ENCODE measurements around the gene HACD3.
"Not testable (repeated sequence)": the region's sequence is repeated elsewhere in the genome, so short reads cannot be mapped to it uniquely, and the experiment has no call there.

The HACD3 gene

GRCh38 chr15:65595960-65596359 lies 65.7 kb downstream of the HACD3 start:
- Histone ChIP-seq H2AFZ (ENCODE audit: low read length, unreplicated experiment) (no peak overlapping the region), H3K4me1 (ENCODE audit: control insufficient read depth, insufficient read depth, low read length, unreplicated experiment) (no peaks in the 10 kb centered on the region), H3K4me3 (ENCODE audit: low read depth, low read length) (no peak overlapping the region), H3K79me2 (ENCODE audit: control insufficient read depth, insufficient read depth, low read length, unreplicated experiment) (no peaks in the 10 kb centered on the region), H3K27ac (ENCODE audit: low read depth, low read length) (no peak overlapping the region), H3K27me3 (ENCODE audit: insufficient read depth, low read length) (no peaks in the 10 kb centered on the region), H3K36me3 (ENCODE audit: insufficient read depth, low read length) (peaks cover 47% of the 10 kb centered on the region)

DNA sequence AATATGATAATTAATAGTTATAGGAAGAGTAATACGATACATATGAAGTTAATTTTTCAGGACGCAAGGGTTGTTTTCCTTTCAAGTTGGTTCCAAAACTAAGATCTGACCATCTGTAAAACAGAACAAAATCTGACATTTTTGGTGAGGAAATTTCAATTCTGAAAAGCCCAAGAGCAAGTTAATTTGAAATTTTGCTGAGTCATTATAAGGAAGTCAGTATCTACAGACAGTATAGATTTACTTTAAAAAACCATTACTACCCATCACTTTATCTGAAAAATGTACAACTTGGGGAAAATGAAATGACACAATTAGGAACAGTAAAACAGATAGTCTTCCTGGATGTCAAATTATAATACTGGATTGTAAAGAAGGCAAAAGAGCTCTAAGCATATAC lies 68.2 kb downstream of the HACD3 start:
- H3K79me2 ChIP-seq (ENCODE audit: control insufficient read depth, insufficient read depth, low read length, unreplicated experiment): no peaks in the 10 kb centered on the region
- H3K36me3 ChIP-seq (ENCODE audit: insufficient read depth, low read length): peaks cover 43% of the 10 kb centered on the region
- H2AFZ ChIP-seq (ENCODE audit: low read length, unreplicated experiment): no peak overlapping the region
- peak overlapping the region; percentile 4; the same call in 1 of the 2 replicates for H3K27ac ChIP-seq (ENCODE audit: low read depth, low read length)
- H3K4me1 ChIP-seq (ENCODE audit: control insufficient read depth, insufficient read depth, low read length, unreplicated experiment): no peaks in the 10 kb centered on the region
- H3K27me3 ChIP-seq (ENCODE audit: insufficient read depth, low read length): no peaks in the 10 kb centered on the region
- H3K4me3 ChIP-seq (ENCODE audit: low read depth, low read length): no peak overlapping the region

DNA sequence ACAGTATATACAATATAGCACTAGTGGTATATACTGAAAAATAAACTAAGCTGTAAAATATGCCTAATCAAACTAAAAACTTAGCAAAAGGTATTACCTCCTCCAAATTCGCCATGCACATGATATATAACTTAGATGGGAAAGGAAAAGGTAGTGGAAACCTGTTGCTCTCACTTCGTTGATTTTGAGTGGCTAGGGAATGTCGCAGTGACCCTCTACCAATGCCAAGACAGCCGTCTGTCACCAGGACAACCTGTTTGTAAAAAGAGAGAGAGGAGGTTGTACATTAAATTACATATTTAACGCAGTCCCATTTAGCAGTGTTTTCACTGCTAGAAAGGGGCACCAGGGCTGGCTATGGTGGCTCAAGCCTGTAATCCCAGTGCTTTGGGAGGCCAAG lies 69.4 kb downstream of the HACD3 start:
- no peak overlapping the region for H3K4me3 ChIP-seq (ENCODE audit: low read depth, low read length)
- H3K4me1 ChIP-seq (ENCODE audit: control insufficient read depth, insufficient read depth, low read length, unreplicated experiment): no peaks in the 10 kb centered on the region
- H2AFZ ChIP-seq (ENCODE audit: low read length, unreplicated experiment): no peak overlapping the region
- peaks cover 52% of the 10 kb centered on the region for H3K36me3 ChIP-seq (ENCODE audit: insufficient read depth, low read length)
- H3K27ac ChIP-seq (ENCODE audit: low read depth, low read length): no peak overlapping the region
- no peaks in the 10 kb centered on the region for H3K27me3 ChIP-seq (ENCODE audit: insufficient read depth, low read length)
- H3K79me2 ChIP-seq (ENCODE audit: control insufficient read depth, insufficient read depth, low read length, unreplicated experiment): no peaks in the 10 kb centered on the region

DNA sequence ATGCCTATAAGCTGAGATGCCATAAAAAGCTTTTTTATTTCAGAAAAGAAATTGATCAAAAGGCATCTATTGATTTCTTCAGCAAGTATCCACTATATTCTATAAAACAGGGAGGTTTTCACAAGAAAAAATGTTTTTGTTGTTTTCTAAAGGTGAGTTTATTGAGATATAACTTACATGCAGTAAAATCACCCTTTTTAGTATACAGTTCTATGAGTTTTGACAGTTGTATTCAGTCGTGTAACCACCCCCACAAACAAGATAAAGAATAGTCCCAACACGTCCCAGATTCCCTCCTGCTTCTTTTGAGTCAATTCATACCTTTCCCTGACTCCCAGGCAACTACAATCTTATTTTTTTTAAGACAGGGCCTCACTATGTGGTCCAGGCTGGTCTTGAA lies 72.9 kb downstream of the HACD3 start:
- no peaks in the 10 kb centered on the region for H3K4me1 ChIP-seq (ENCODE audit: control insufficient read depth, insufficient read depth, low read length, unreplicated experiment)
- H3K79me2 ChIP-seq (ENCODE audit: control insufficient read depth, insufficient read depth, low read length, unreplicated experiment): peaks cover 14% of the 10 kb centered on the region
- no peaks in the 10 kb centered on the region for H3K27me3 ChIP-seq (ENCODE audit: insufficient read depth, low read length)
- no peak overlapping the region for H3K27ac ChIP-seq (ENCODE audit: low read depth, low read length)
- no peak overlapping the region for H2AFZ ChIP-seq (ENCODE audit: low read length, unreplicated experiment)
- no peak overlapping the region for H3K4me3 ChIP-seq (ENCODE audit: low read depth, low read length)
- peaks cover 45% of the 10 kb centered on the region for H3K36me3 ChIP-seq (ENCODE audit: insufficient read depth, low read length)

DNA sequence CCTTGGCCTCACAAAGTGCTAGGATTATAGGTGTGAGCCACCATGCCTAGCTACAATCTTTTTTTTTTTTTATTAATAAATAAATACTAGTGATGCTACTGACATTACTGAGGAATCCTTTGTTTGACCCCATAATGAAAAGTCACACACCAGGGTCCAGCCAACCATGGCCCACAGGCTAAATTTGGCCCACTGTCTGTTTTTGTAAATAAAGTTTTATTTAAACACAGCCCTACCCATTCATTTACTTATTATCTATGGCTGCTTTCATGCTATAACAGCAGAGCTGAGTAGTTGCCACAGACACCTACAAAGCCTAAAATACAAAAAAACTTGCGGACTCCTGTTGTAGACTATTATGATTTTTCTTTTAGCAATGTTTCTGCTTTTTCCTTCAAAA lies 73.3 kb downstream of the HACD3 start:
- Histone ChIP-seq H3K36me3 (ENCODE audit: insufficient read depth, low read length) (peaks cover 41% of the 10 kb centered on the region), H3K4me3 (ENCODE audit: low read depth, low read length) (no peak overlapping the region), H3K27ac (ENCODE audit: low read depth, low read length) (no peak overlapping the region), H3K4me1 (ENCODE audit: control insufficient read depth, insufficient read depth, low read length, unreplicated experiment) (no peaks in the 10 kb centered on the region), H3K79me2 (ENCODE audit: control insufficient read depth, insufficient read depth, low read length, unreplicated experiment) (peaks cover 17% of the 10 kb centered on the region), H2AFZ (ENCODE audit: low read length, unreplicated experiment) (no peak overlapping the region), H3K27me3 (ENCODE audit: insufficient read depth, low read length) (no peaks in the 10 kb centered on the region)

DNA sequence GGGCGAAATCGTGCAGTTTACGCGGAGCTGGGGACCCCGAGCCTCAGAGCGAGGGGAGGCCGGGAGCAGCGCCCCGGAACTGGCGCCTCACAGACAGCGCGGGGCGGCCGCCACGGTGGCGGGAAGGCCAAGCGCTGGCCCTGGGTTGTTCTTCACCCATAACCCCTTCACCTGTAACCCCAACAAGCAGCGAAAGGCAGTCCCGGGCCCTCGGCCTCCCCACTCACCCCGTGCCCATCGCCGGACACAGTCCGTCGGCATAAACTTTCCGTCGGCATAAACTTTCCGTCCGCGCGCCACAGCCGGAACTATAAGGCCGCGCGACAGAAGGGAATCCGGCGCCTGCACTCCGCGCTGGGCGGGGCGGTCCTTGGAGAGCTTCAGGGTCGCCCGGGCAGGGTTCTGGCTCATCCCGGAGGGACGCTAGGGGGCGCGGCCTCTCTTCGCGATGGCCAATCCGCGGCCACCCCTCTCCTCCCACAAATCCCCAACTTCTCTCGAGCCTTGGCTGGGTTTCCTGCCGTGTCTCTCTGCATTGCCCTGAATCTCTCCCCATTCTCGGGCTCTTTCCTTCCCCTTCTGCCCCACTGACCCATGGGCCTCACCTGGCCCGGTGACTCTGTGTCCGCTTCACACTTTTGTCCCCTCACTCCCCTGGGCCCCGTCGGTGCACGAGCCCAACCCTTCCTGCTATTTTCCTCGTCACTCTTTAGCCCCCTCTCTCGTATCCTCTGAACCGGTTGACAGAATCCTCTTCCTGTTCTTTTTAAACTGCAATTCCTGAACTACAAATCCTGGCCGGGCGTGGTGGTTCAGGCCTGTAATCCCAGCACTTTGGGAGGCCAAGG lies 80.8 kb downstream of the HACD3 start, which contains the start of gene INTS14:
INTS14 (minus strand) TSS at position 261 of the 848 bp plus-strand sequence. CDS start 3,751 bp downstream, outside the sequence.
- Histone ChIP-seq H3K4me1 (ENCODE audit: control insufficient read depth, insufficient read depth, low read length, unreplicated experiment) (peaks cover 23% of the 10 kb centered on the region), H2AFZ (ENCODE audit: low read length, unreplicated experiment) (peak within 1 kb of the TSS; percentile 99), H3K79me2 (ENCODE audit: control insufficient read depth, insufficient read depth, low read length, unreplicated experiment) (peaks cover 39% of the 10 kb centered on the region), H3K36me3 (ENCODE audit: insufficient read depth, low read length) (peaks cover 5% of the 10 kb centered on the region; the same call in 1 of the 2 replicates), H3K27ac (ENCODE audit: low read depth, low read length) (peak within 1 kb of the TSS; percentile 86), H3K4me3 (ENCODE audit: low read depth, low read length) (peak within 1 kb of the TSS; percentile 87), H3K27me3 (ENCODE audit: insufficient read depth, low read length) (no peaks in the 10 kb centered on the region)

DNA sequence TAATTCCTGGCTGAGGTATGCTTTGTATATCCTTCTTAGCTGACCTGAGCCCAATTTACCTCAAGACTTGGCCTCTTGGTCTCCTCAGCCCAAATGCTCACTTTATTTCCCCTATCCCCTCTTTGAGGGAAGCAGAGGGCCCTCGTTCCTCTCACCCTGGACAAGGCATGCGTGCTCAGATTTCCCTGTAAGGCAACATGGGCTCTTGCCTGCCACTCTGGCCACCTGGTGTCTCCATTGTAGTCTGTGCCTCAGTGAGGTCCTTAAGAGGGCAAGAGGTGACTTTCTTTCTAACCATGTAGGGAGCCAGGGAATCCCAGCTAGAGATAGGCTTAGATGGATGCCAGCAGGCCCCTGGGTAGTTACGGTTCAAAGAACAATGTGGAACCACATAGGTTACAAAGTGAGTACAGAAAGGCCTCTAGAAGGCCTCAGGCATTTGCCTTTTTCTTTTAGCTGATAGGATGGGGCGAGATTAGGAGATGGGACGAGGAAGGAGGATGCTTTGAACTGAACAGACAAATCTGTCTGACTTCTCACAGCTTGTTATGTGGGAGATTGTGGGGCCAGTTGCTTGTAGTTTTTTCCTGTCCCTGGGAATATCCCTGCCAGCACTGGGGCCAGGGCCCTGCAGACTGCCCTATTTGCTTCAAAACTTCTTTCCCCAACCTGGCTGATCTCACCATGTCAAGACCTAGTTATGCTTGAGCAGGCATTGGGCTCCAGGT lies 81.8 kb downstream of the HACD3 start:
- Histone ChIP-seq H3K4me3 (ENCODE audit: low read depth, low read length) (peak overlapping the region; percentile 87), H3K27me3 (ENCODE audit: insufficient read depth, low read length) (no peaks in the 10 kb centered on the region), H3K79me2 (ENCODE audit: control insufficient read depth, insufficient read depth, low read length, unreplicated experiment) (peaks cover 34% of the 10 kb centered on the region), H3K4me1 (ENCODE audit: control insufficient read depth, insufficient read depth, low read length, unreplicated experiment) (peaks cover 23% of the 10 kb centered on the region), H3K27ac (ENCODE audit: low read depth, low read length) (peak overlapping the region; percentile 86), H3K36me3 (ENCODE audit: insufficient read depth, low read length) (peaks cover 3% of the 10 kb centered on the region; the same call in 1 of the 2 replicates), H2AFZ (ENCODE audit: low read length, unreplicated experiment) (peak overlapping the region; percentile 99)

GRCh38 chr15:65612616-65612946 lies 82.3 kb downstream of the HACD3 start:
- Histone ChIP-seq H3K27me3 (ENCODE audit: insufficient read depth, low read length) (no peaks in the 10 kb centered on the region), H2AFZ (ENCODE audit: low read length, unreplicated experiment) (no peak overlapping the region), H3K4me1 (ENCODE audit: control insufficient read depth, insufficient read depth, low read length, unreplicated experiment) (peaks cover 23% of the 10 kb centered on the region), H3K4me3 (ENCODE audit: low read depth, low read length) (peak overlapping the region; percentile 87; the same call in 1 of the 2 replicates), H3K79me2 (ENCODE audit: control insufficient read depth, insufficient read depth, low read length, unreplicated experiment) (peaks cover 29% of the 10 kb centered on the region), H3K27ac (ENCODE audit: low read depth, low read length) (no peak overlapping the region), H3K36me3 (ENCODE audit: insufficient read depth, low read length) (no peaks in the 10 kb centered on the region; the same call in 1 of the 2 replicates)

DNA sequence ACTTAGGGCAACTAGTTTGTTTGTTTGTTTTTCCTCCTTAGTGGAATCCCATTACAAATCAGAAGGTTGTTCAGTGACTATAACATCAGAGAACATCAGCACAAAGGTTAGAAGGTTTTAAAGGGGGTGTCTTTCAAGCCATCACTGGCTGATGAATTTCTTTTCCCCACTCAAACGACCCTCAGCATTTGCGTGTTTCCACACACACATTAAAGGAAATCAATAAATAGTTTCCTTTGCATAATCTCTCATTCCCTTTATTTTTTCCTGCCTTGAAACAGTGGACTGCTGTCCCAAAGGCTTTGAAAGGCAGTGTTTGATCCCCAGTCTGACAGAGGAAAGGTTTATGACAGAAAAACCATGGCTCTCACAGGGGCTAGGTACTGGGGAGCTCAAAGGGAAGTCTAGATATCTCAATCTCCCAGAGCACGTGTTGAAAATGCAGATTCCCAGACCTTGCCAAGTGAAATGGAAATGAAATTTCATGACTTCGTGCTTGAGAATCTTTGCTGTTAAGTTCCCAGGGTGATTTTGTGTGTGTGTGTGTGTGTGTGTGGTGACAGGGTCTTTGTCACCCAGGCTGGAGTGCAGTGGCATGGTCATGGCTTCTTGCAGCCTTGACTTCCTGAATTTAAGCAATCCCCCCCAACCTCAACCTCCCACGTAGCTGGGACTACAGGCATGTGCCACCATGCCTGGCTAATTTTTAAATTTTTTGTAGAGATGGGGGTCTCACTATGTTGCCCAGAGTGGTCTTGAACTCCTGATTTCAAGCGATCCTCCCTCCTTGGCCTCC lies 82.9 kb downstream of the HACD3 start:
- Histone ChIP-seq H3K79me2 (ENCODE audit: control insufficient read depth, insufficient read depth, low read length, unreplicated experiment) (peaks cover 25% of the 10 kb centered on the region), H3K27ac (ENCODE audit: low read depth, low read length) (no peak overlapping the region), H2AFZ (ENCODE audit: low read length, unreplicated experiment) (no peak overlapping the region), H3K36me3 (ENCODE audit: insufficient read depth, low read length) (no peaks in the 10 kb centered on the region), H3K4me1 (ENCODE audit: control insufficient read depth, insufficient read depth, low read length, unreplicated experiment) (peaks cover 23% of the 10 kb centered on the region), H3K4me3 (ENCODE audit: low read depth, low read length) (no peak overlapping the region), H3K27me3 (ENCODE audit: insufficient read depth, low read length) (no peaks in the 10 kb centered on the region)

- peaks cover 15% of the 10 kb centered on the region for H3K4me1 ChIP-seq (ENCODE audit: control insufficient read depth, insufficient read depth, low read length, unreplicated experiment)
- H2AFZ ChIP-seq (ENCODE audit: low read length, unreplicated experiment); H3K4me3 ChIP-seq (ENCODE audit: low read depth, low read length); H3K27ac ChIP-seq (ENCODE audit: low read depth, low read length); H3K36me3 ChIP-seq (ENCODE audit: insufficient read depth, low read length); H3K79me2 ChIP-seq (ENCODE audit: control insufficient read depth, insufficient read depth, low read length, unreplicated experiment); H3K27me3 ChIP-seq (ENCODE audit: insufficient read depth, low read length): not testable (repeated sequence)
These were observed 85.6 kb downstream of the HACD3 start for GRCh38 chr15:65615887-65616286.
